Upper lobe of right lung (tissue), 1 donor: ENCODE measurements around the gene CDYL2. TPM values are rescaled to one million over a fixed set of nuclear protein-coding genes. Genes with fewer than 3 reads are reported as not detected.

Source experiments
- ATAC-seq: fragments of 200-7000 bp; cut with Tn5 transposase; one replicate; pipeline ENCODE4 v1.9.1; 2020; ENCODE audit warnings: mild to moderate bottlenecking, moderate library complexity
- DNase-seq: peaks from one replicate; pipeline ENCODE4 v3.0.0-alpha.2; 2020
- H3K27ac ChIP-seq: fragments of 200-600 bp; one replicate; pipeline ENCODE4 v1.8.0; 2022
- H3K27me3 ChIP-seq: fragments of 200-600 bp; one replicate; pipeline ENCODE4 v1.8.0; 2022; ENCODE audit warnings: mild to moderate bottlenecking
- H3K36me3 ChIP-seq: fragments of 200-600 bp; one replicate; pipeline ENCODE4 v1.8.0; 2022
- H3K4me1 ChIP-seq: fragments of 200-600 bp; one replicate; pipeline ENCODE4 v1.8.0; 2022
- H3K4me3 ChIP-seq: fragments of 200-600 bp; one replicate; pipeline ENCODE4 v1.8.0; 2022; ENCODE audit warnings: mild to moderate bottlenecking
- H3K9me3 ChIP-seq: fragments of 200-600 bp; one replicate; pipeline ENCODE4 v1.8.0; 2022
- CTCF ChIP-seq: fragments of 200-600 bp; IDR thresholded peaks from one replicate; pipeline ENCODE4 v1.8.0; 2022; ENCODE audit warnings: antibody characterized with exemption
- intact Hi-C: fragments of 100-400 bp; cut with DNase I; formaldehyde crosslinking; loops from one replicate; pipeline ENCODE4 v1.11.0; 2022
- total RNA-seq: library from RNA; stranded (reverse); fragmentation: NEBNext Ultra II Directional; extraction: Animal tissue kit (Norgen Biotek cat#: 25700); gene quantifications from one replicate; pipeline ENCODE4 v1.2.1, GENCODE V29; 2021
- donor health status: DM: no; HTN: yes; CAD: no; lungs with severe emphysema.

Gene CDYL2
- total RNA-seq, 1 donor from 2014 or later = 21.0 TPM

GRCh38 chr16:80637621-80638020, 166.8 kb downstream of the CDYL2 start:
- no peaks in the 10 kb centered on the region for H3K4me1 ChIP-seq
- no peaks in the 10 kb centered on the region for H3K27me3 ChIP-seq
- DNase-seq (no peak), ATAC-seq (no peak)
- intact Hi-C loops = no loop called here
- no peak for TF ChIP-seq CTCF
- H3K4me3 ChIP-seq = no peak overlapping the region
- H3K36me3 ChIP-seq = no peaks in the 10 kb centered on the region
- no peak overlapping the region for H3K27ac ChIP-seq
- H3K9me3 ChIP-seq = no peaks in the 10 kb centered on the region

- no peaks in the 10 kb centered on the region for H3K4me1 ChIP-seq
- no peaks in the 10 kb centered on the region for H3K9me3 ChIP-seq
- ATAC-seq (no peak), DNase-seq (no peak)
- H3K27ac ChIP-seq = no peak overlapping the region
- no peak overlapping the region for H3K4me3 ChIP-seq
- no peak for TF ChIP-seq CTCF
- H3K36me3 ChIP-seq = peaks cover 4% of the 10 kb centered on the region
- intact Hi-C loops = no loop called here
- no peaks in the 10 kb centered on the region for H3K27me3 ChIP-seq
Observed at GRCh38 chr16:80631581-80631980, 172.8 kb downstream of the CDYL2 start.

GRCh38 chr16:80628254-80628653, 176.1 kb downstream of the CDYL2 start:
- Histone ChIP-seq H3K4me3 (no peak overlapping the region), H3K36me3 (peaks cover 4% of the 10 kb centered on the region), H3K27ac (no peak overlapping the region), H3K27me3 (no peaks in the 10 kb centered on the region), H3K9me3 (no peaks in the 10 kb centered on the region), H3K4me1 (no peaks in the 10 kb centered on the region)
- TF ChIP-seq CTCF = no peak
- no peak for DNase-seq
- intact Hi-C loops = no loop called here
- ATAC-seq = no peak

- no peak for TF ChIP-seq CTCF
- no peak for DNase-seq
- no peaks in the 10 kb centered on the region for H3K27me3 ChIP-seq
- intact Hi-C loops = no loop called here
- no peak for ATAC-seq
- H3K4me3 ChIP-seq = no peak overlapping the region
- H3K9me3 ChIP-seq = no peaks in the 10 kb centered on the region
- H3K36me3 ChIP-seq = peaks cover 1% of the 10 kb centered on the region
- no peaks in the 10 kb centered on the region for H3K4me1 ChIP-seq
- no peak overlapping the region for H3K27ac ChIP-seq
Observed at GRCh38 chr16:80627108-80627507, 177.3 kb downstream of the CDYL2 start.

- Histone ChIP-seq H3K9me3 (no peaks in the 10 kb centered on the region), H3K4me3 (no peak overlapping the region), H3K4me1 (no peaks in the 10 kb centered on the region), H3K27ac (no peak overlapping the region), H3K36me3 (no peaks in the 10 kb centered on the region), H3K27me3 (no peaks in the 10 kb centered on the region)
- DNase-seq (no peak), ATAC-seq (no peak)
- intact Hi-C loops = no loop called here
- TF ChIP-seq CTCF = no peak
Observed at GRCh38 chr16:80623376-80623775, 181.0 kb downstream of the CDYL2 start.

GRCh38 chr16:80622007-80622406, 182.4 kb downstream of the CDYL2 start:
- no peak for ATAC-seq
- Histone ChIP-seq H3K9me3 (no peaks in the 10 kb centered on the region), H3K4me1 (no peaks in the 10 kb centered on the region), H3K36me3 (no peaks in the 10 kb centered on the region), H3K4me3 (no peak overlapping the region), H3K27me3 (no peaks in the 10 kb centered on the region), H3K27ac (no peak overlapping the region)
- no peak for DNase-seq
- TF ChIP-seq CTCF = no peak
- intact Hi-C loops = no loop called here
